Cardiac muscle cell (in vitro differentiated cells and primary cell): Measurements from ENCODE around the gene ACIN1. TPM values are rescaled to one million over a fixed set of nuclear protein-coding genes. Genes with fewer than 3 reads are reported as not detected.
A peak's percentile ranks its signal among the peaks of the same experiment; 100 is the strongest.

Source experiments
- DNase-seq, 2 donors: peaks; one replicate each; pipeline versions ENCODE4 v3.0.0 to v3.0.0-alpha.2; 2010 to 2017; ENCODE audit warnings: low read depth in 1 of 2, low spot score in 1 of 2
- H3K27ac ChIP-seq: fragments of 200-600 bp; sonication (generic); 2 replicates; pipeline ENCODE4 v1.5.1; 2016
- H3K27me3 ChIP-seq: fragments of 200-600 bp; sonication (generic); 2 replicates; pipeline ENCODE4 v1.6.0; 2016; ENCODE audit warnings: control low read depth
- H3K36me3 ChIP-seq: fragments of 200-600 bp; sonication (generic); 2 replicates; pipeline ENCODE4 v1.5.1; 2016; ENCODE audit warnings: control low read depth
- H3K4me1 ChIP-seq: fragments of 200-600 bp; sonication (generic); 2 replicates; pipeline ENCODE4 v1.8.1; 2017; ENCODE audit warnings: low read depth, mild to moderate bottlenecking, mixed run types
- H3K4me3 ChIP-seq: fragments of 200-600 bp; sonication (generic); 2 replicates; pipeline ENCODE4 v1.5.1; 2016; ENCODE audit warnings: mild to moderate bottlenecking
- H3K9me3 ChIP-seq: fragments of 200-600 bp; sonication (generic); 2 replicates; pipeline ENCODE4 v1.5.1; 2017; ENCODE audit warnings: low read depth, mild to moderate bottlenecking, control low read depth
- polyA plus RNA-seq: library from polyadenylated mRNA; unstranded; fragments of >200 nt; fragmentation: Nextera tagmentation; extraction: Ambion mirVana; gene quantifications from 2 replicates; pipeline ENCODE4 v1.2.1, GENCODE V29; 2016
- total RNA-seq: library from RNA; depleted of rRNA; stranded (reverse); fragments of >200 nt; gene quantifications from 2 replicates; pipeline ENCODE4 v1.2.3, GENCODE V29; 2016
- TF ChIP-seq, protein P1 (sequence below): IDR thresholded peaks from 2 replicates; pipeline ENCODE4 v1.5.1; 2012; ENCODE audit warnings: low read depth, mild to moderate bottlenecking, low read length

Gene ACIN1
- total and polyA plus RNA-seq, 2 experiments from 2014 or later, result 41.0 to 151 TPM

- Histone ChIP-seq H3K27ac (peak within 1 kb of the TSS; percentile 32), H3K27me3 (no peaks in the 10 kb centered on the region)
These were observed 84.8 kb downstream of the ACIN1 start, which contains the start of gene C14orf93 for GRCh38 chr14:23009939-23010726. C14orf93 (minus strand) TSS chr14:23010143; CDS start chr14:22999023, 11,120 bp downstream.

GRCh38 chr14:23009483-23009938 is 85.4 kb downstream of the ACIN1 start:
- no peak for DNase-seq
- Histone ChIP-seq H3K27me3 (no peaks in the 10 kb centered on the region), H3K4me3 (peak overlapping the region; percentile 36), H3K9me3 (no peaks in the 10 kb centered on the region), H3K4me1 (peaks cover 12% of the 10 kb centered on the region), H3K27ac (no peak overlapping the region), H3K36me3 (no peaks in the 10 kb centered on the region)
- TF ChIP-seq, protein P1, sequence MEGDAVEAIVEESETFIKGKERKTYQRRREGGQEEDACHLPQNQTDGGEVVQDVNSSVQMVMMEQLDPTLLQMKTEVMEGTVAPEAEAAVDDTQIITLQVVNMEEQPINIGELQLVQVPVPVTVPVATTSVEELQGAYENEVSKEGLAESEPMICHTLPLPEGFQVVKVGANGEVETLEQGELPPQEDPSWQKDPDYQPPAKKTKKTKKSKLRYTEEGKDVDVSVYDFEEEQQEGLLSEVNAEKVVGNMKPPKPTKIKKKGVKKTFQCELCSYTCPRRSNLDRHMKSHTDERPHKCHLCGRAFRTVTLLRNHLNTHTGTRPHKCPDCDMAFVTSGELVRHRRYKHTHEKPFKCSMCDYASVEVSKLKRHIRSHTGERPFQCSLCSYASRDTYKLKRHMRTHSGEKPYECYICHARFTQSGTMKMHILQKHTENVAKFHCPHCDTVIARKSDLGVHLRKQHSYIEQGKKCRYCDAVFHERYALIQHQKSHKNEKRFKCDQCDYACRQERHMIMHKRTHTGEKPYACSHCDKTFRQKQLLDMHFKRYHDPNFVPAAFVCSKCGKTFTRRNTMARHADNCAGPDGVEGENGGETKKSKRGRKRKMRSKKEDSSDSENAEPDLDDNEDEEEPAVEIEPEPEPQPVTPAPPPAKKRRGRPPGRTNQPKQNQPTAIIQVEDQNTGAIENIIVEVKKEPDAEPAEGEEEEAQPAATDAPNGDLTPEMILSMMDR, result no peak

More at GRCh38 chr14:23009939-23010726, 84.8 kb downstream of the ACIN1 start, which contains the start of gene C14orf93:
- Histone ChIP-seq H3K36me3 (no peaks in the 10 kb centered on the region), H3K4me3 (peak within 1 kb of the TSS; percentile 36), H3K4me1 (peaks cover 12% of the 10 kb centered on the region), H3K9me3 (no peaks in the 10 kb centered on the region)
- DNase-seq, result peak; percentile 67 to 75
- TF ChIP-seq, protein P1, result no peak

- no peak overlapping the region for H3K27ac ChIP-seq
- peaks cover 12% of the 10 kb centered on the region for H3K4me1 ChIP-seq
- TF ChIP-seq, protein P1, result no peak
These were observed 86.1 kb downstream of the ACIN1 start for GRCh38 chr14:23008831-23009230.

More at GRCh38 chr14:23008831-23009230, 86.1 kb downstream of the ACIN1 start:
- no peak for DNase-seq
- Histone ChIP-seq H3K4me3 (no peak overlapping the region), H3K9me3 (no peaks in the 10 kb centered on the region), H3K36me3 (no peaks in the 10 kb centered on the region), H3K27me3 (no peaks in the 10 kb centered on the region)

Other genes with a start within 250 kb of the ACIN1 start
- gene LRP10, start 223.4 kb downstream of the ACIN1 start, total RNA-seq, result 40.8 and 47.1 TPM in 2 replicates
- 58.6 and 62.7 TPM in 2 replicates for gene LRP10, start 223.4 kb downstream of the ACIN1 start, polyA plus RNA-seq
- 1.6 and 5.1 TPM in 2 replicates for gene REM2, start 211.9 kb downstream of the ACIN1 start, total RNA-seq
- 2.7 and 7.1 TPM in 2 replicates for gene REM2, start 211.9 kb downstream of the ACIN1 start, polyA plus RNA-seq
- 97.6 and 107 TPM in 2 replicates for gene RBM23, start 176.0 kb downstream of the ACIN1 start, total RNA-seq
- 93.4 and 94.7 TPM in 2 replicates for gene RBM23, start 176.0 kb downstream of the ACIN1 start, polyA plus RNA-seq
- 53.9 and 62.7 TPM in 2 replicates for gene PRMT5, start 165.8 kb downstream of the ACIN1 start, total RNA-seq
- 131 and 134 TPM in 2 replicates for gene PRMT5, start 165.8 kb downstream of the ACIN1 start, polyA plus RNA-seq
- 60.7 and 84.5 TPM in 2 replicates for gene HAUS4, start 138.0 kb downstream of the ACIN1 start, total RNA-seq
- gene HAUS4, start 138.0 kb downstream of the ACIN1 start, polyA plus RNA-seq, result 28.3 and 59.7 TPM in 2 replicates
- gene AJUBA, start 112.6 kb downstream of the ACIN1 start, total RNA-seq, result 33.8 and 39.3 TPM in 2 replicates
- gene AJUBA, start 112.6 kb downstream of the ACIN1 start, polyA plus RNA-seq, result 18.9 and 19.9 TPM in 2 replicates
- gene C14orf93, start 85.0 kb downstream of the ACIN1 start, total RNA-seq, result 7.9 and 26.3 TPM in 2 replicates
- 6.7 and 10.5 TPM in 2 replicates for gene C14orf93, start 85.0 kb downstream of the ACIN1 start, polyA plus RNA-seq
- gene PSMB5, start 60.2 kb downstream of the ACIN1 start, total RNA-seq, result 124 and 255 TPM in 2 replicates
- 304 and 326 TPM in 2 replicates for gene PSMB5, start 60.2 kb downstream of the ACIN1 start, polyA plus RNA-seq
- 0.12 TPM in 1 of 2 replicates, not detected in the other for gene PSMB11, start 52.9 kb downstream of the ACIN1 start, total RNA-seq
- gene PSMB11, start 52.9 kb downstream of the ACIN1 start, polyA plus RNA-seq, result not detected in 2 replicates
- 8.6 and 8.9 TPM in 2 replicates for gene CDH24, start 37.6 kb downstream of the ACIN1 start, total RNA-seq
- gene CDH24, start 37.6 kb downstream of the ACIN1 start, polyA plus RNA-seq, result 4.4 and 13.4 TPM in 2 replicates
- 22.2 and 57.0 TPM in 2 replicates for gene C14orf119, start 369 bp upstream of the ACIN1 start, total RNA-seq
- 105 and 120 TPM in 2 replicates for gene C14orf119, start 369 bp upstream of the ACIN1 start, polyA plus RNA-seq
- 0.15 TPM in 1 of 2 replicates, not detected in the other for gene CIROP, start 9.9 kb upstream of the ACIN1 start, total RNA-seq
- gene CIROP, start 9.9 kb upstream of the ACIN1 start, polyA plus RNA-seq, result not detected in 2 replicates
- gene CEBPE, start 24.1 kb upstream of the ACIN1 start, total RNA-seq, result not detected in 2 replicates
- not detected in 2 replicates for gene CEBPE, start 24.1 kb upstream of the ACIN1 start, polyA plus RNA-seq
- gene SLC7A8, start 88.5 kb upstream of the ACIN1 start, total RNA-seq, result 9.2 and 14.1 TPM in 2 replicates
- 12.6 and 14.0 TPM in 2 replicates for gene SLC7A8, start 88.5 kb upstream of the ACIN1 start, polyA plus RNA-seq
- gene RNF212B, start 142.8 kb upstream of the ACIN1 start, total RNA-seq, result not detected in 2 replicates
- gene RNF212B, start 142.8 kb upstream of the ACIN1 start, polyA plus RNA-seq, result 0.72 TPM in 1 of 2 replicates, not detected in the other
- 12.3 and 13.6 TPM in 2 replicates for gene HOMEZ, start 191.0 kb upstream of the ACIN1 start, total RNA-seq
- gene HOMEZ, start 191.0 kb upstream of the ACIN1 start, polyA plus RNA-seq, result 20.8 and 26.5 TPM in 2 replicates
- 15.5 and 16.9 TPM in 2 replicates for gene PPP1R3E, start 207.7 kb upstream of the ACIN1 start, total RNA-seq
- gene PPP1R3E, start 207.7 kb upstream of the ACIN1 start, polyA plus RNA-seq, result 14.2 and 17.9 TPM in 2 replicates
- gene BCL2L2, start 211.7 kb upstream of the ACIN1 start, total RNA-seq, result 28.6 and 40.7 TPM in 2 replicates
- gene BCL2L2, start 211.7 kb upstream of the ACIN1 start, polyA plus RNA-seq, result 5.8 and 7.4 TPM in 2 replicates
- gene PABPN1, start 226.3 kb upstream of the ACIN1 start, total RNA-seq, result 184 and 194 TPM in 2 replicates
- 502 and 534 TPM in 2 replicates for gene PABPN1, start 226.3 kb upstream of the ACIN1 start, polyA plus RNA-seq